Measurements from ENCODE around the gene SOST.
A peak's percentile ranks its signal among the peaks of the same experiment; 100 is the strongest.

The SOST gene

GRCh38 chr17:43728081-43728480, 30.5 kb downstream of the SOST start:
- Histone ChIP-seq H3K9me3 (ENCODE audit: control insufficient read depth in 5 of 5, low read length in 5 of 5) (no peaks in the 10 kb centered on the region), H3K27ac (ENCODE audit: low read depth, low read length) (no peak overlapping the region)

GRCh38 chr17:43723697-43724359, 34.8 kb downstream of the SOST start:
- Histone ChIP-seq H3K36me3 (ENCODE audit: control insufficient read depth in 5 of 5, insufficient read depth in 5 of 5, low read length in 5 of 5) (no peaks in the 10 kb centered on the region), H3K27me3 (ENCODE audit: control insufficient read depth in 5 of 5, insufficient read depth in 4 of 5, low read length in 5 of 5) (no peaks in the 10 kb centered on the region), H3K4me3 (ENCODE audit: low read depth in 1 of 5, low read length in 5 of 5) (no peak overlapping the region), H3K9ac (ENCODE audit: low read length in 5 of 5) (no peak overlapping the region), H3K27ac (ENCODE audit: low read depth, low read length) (no peak overlapping the region), H3K9me3 (ENCODE audit: control insufficient read depth in 5 of 5, low read length in 5 of 5) (no peaks in the 10 kb centered on the region), H3K4me1 (ENCODE audit: control insufficient read depth in 5 of 5, insufficient read depth in 5 of 5, low read length in 5 of 5) (peaks cover 0 to 16% (median 7%) of the 10 kb centered on the region in 5 donors)

More at GRCh38 chr17:43728081-43728480, 30.5 kb downstream of the SOST start:
- Histone ChIP-seq H3K4me3 (ENCODE audit: low read depth in 1 of 5, low read length in 5 of 5) (no peak overlapping the region), H3K36me3 (ENCODE audit: control insufficient read depth in 5 of 5, insufficient read depth in 5 of 5, low read length in 5 of 5) (no peaks in the 10 kb centered on the region), H3K27me3 (ENCODE audit: control insufficient read depth in 5 of 5, insufficient read depth in 4 of 5, low read length in 5 of 5) (no peaks in the 10 kb centered on the region), H3K4me1 (ENCODE audit: control insufficient read depth in 5 of 5, insufficient read depth in 5 of 5, low read length in 5 of 5) (peaks cover 0 to 3% (median 0%) of the 10 kb centered on the region in 5 donors), H3K9ac (ENCODE audit: low read length in 5 of 5) (no peak overlapping the region)

GRCh38 chr17:43722870-43723665, 35.5 kb downstream of the SOST start:
- Histone ChIP-seq H3K27ac (ENCODE audit: low read depth, low read length) (no peak overlapping the region), H3K9ac (ENCODE audit: low read length in 5 of 5) (no peak overlapping the region), H3K27me3 (ENCODE audit: control insufficient read depth in 5 of 5, insufficient read depth in 4 of 5, low read length in 5 of 5) (no peaks in the 10 kb centered on the region)

GRCh38 chr17:43722269-43722619, 36.3 kb downstream of the SOST start:
- Histone ChIP-seq H3K4me3 (ENCODE audit: low read depth in 1 of 5, low read length in 5 of 5) (no peak overlapping the region), H3K36me3 (ENCODE audit: control insufficient read depth in 5 of 5, insufficient read depth in 5 of 5, low read length in 5 of 5) (no peaks in the 10 kb centered on the region), H3K27me3 (ENCODE audit: control insufficient read depth in 5 of 5, insufficient read depth in 4 of 5, low read length in 5 of 5) (no peaks in the 10 kb centered on the region), H3K4me1 (ENCODE audit: control insufficient read depth in 5 of 5, insufficient read depth in 5 of 5, low read length in 5 of 5) (peaks cover 0 to 16% (median 7%) of the 10 kb centered on the region in 5 donors), H3K9me3 (ENCODE audit: control insufficient read depth in 5 of 5, low read length in 5 of 5) (no peaks in the 10 kb centered on the region), H3K9ac (ENCODE audit: low read length in 5 of 5) (no peak overlapping the region), H3K27ac (ENCODE audit: low read depth, low read length) (peak overlapping the region; percentile 30)

More at GRCh38 chr17:43722870-43723665, 35.5 kb downstream of the SOST start:
- Histone ChIP-seq H3K4me3 (ENCODE audit: low read depth in 1 of 5, low read length in 5 of 5) (no peak overlapping the region), H3K36me3 (ENCODE audit: control insufficient read depth in 5 of 5, insufficient read depth in 5 of 5, low read length in 5 of 5) (no peaks in the 10 kb centered on the region), H3K9me3 (ENCODE audit: control insufficient read depth in 5 of 5, low read length in 5 of 5) (no peaks in the 10 kb centered on the region), H3K4me1 (ENCODE audit: control insufficient read depth in 5 of 5, insufficient read depth in 5 of 5, low read length in 5 of 5) (peaks cover 0 to 16% (median 7%) of the 10 kb centered on the region in 5 donors)

- Histone ChIP-seq H3K4me3 (ENCODE audit: low read depth in 1 of 5, low read length in 5 of 5) (no peak overlapping the region), H3K9ac (ENCODE audit: low read length in 5 of 5) (peak overlapping the region in 1 of 5 donors; percentile 27), H3K4me1 (ENCODE audit: control insufficient read depth in 5 of 5, insufficient read depth in 5 of 5, low read length in 5 of 5) (peaks cover 0 to 16% (median 7%) of the 10 kb centered on the region in 5 donors), H3K27ac (ENCODE audit: low read depth, low read length) (peak overlapping the region; percentile 30), H3K27me3 (ENCODE audit: control insufficient read depth in 5 of 5, insufficient read depth in 4 of 5, low read length in 5 of 5) (no peaks in the 10 kb centered on the region), H3K36me3 (ENCODE audit: control insufficient read depth in 5 of 5, insufficient read depth in 5 of 5, low read length in 5 of 5) (no peaks in the 10 kb centered on the region), H3K9me3 (ENCODE audit: control insufficient read depth in 5 of 5, low read length in 5 of 5) (no peaks in the 10 kb centered on the region)
These were observed 36.9 kb downstream of the SOST start for GRCh38 chr17:43721537-43722268.

GRCh38 chr17:43720311-43721060, 38.1 kb downstream of the SOST start:
- Histone ChIP-seq H3K27me3 (ENCODE audit: control insufficient read depth in 5 of 5, insufficient read depth in 4 of 5, low read length in 5 of 5) (no peaks in the 10 kb centered on the region), H3K9ac (ENCODE audit: low read length in 5 of 5) (peak overlapping the region; percentile 77 to 95 (median 83)), H3K4me3 (ENCODE audit: low read depth in 1 of 5, low read length in 5 of 5) (peak overlapping the region; percentile 55 to 88 (median 81)), H3K9me3 (ENCODE audit: control insufficient read depth in 5 of 5, low read length in 5 of 5) (no peaks in the 10 kb centered on the region), H3K4me1 (ENCODE audit: control insufficient read depth in 5 of 5, insufficient read depth in 5 of 5, low read length in 5 of 5) (peaks cover 0 to 16% (median 7%) of the 10 kb centered on the region in 5 donors), H3K27ac (ENCODE audit: low read depth, low read length) (peak overlapping the region; percentile 91), H3K36me3 (ENCODE audit: control insufficient read depth in 5 of 5, insufficient read depth in 5 of 5, low read length in 5 of 5) (no peaks in the 10 kb centered on the region)

GRCh38 chr17:43719578-43719977, 39.0 kb downstream of the SOST start:
- H3K4me3 ChIP-seq (ENCODE audit: low read depth in 1 of 5, low read length in 5 of 5) = no peak overlapping the region
- H3K9ac ChIP-seq (ENCODE audit: low read length in 5 of 5) = no peak overlapping the region
- peaks cover 0 to 18% (median 8%) of the 10 kb centered on the region in 5 donors for H3K4me1 ChIP-seq (ENCODE audit: control insufficient read depth in 5 of 5, insufficient read depth in 5 of 5, low read length in 5 of 5)
- no peaks in the 10 kb centered on the region for H3K9me3 ChIP-seq (ENCODE audit: control insufficient read depth in 5 of 5, low read length in 5 of 5)
- H3K36me3 ChIP-seq (ENCODE audit: control insufficient read depth in 5 of 5, insufficient read depth in 5 of 5, low read length in 5 of 5) = no peaks in the 10 kb centered on the region
- H3K27ac ChIP-seq (ENCODE audit: low read depth, low read length) = peak overlapping the region; percentile 91
- H3K27me3 ChIP-seq (ENCODE audit: control insufficient read depth in 5 of 5, insufficient read depth in 4 of 5, low read length in 5 of 5) = no peaks in the 10 kb centered on the region

GRCh38 chr17:43718544-43718943, 40.0 kb downstream of the SOST start:
- no peak overlapping the region for H3K4me3 ChIP-seq (ENCODE audit: low read depth in 1 of 5, low read length in 5 of 5)
- H3K27me3 ChIP-seq (ENCODE audit: control insufficient read depth in 5 of 5, insufficient read depth in 4 of 5, low read length in 5 of 5) = no peaks in the 10 kb centered on the region
- no peak overlapping the region for H3K9ac ChIP-seq (ENCODE audit: low read length in 5 of 5)
- H3K36me3 ChIP-seq (ENCODE audit: control insufficient read depth in 5 of 5, insufficient read depth in 5 of 5, low read length in 5 of 5) = no peaks in the 10 kb centered on the region
- H3K27ac ChIP-seq (ENCODE audit: low read depth, low read length) = no peak overlapping the region
- H3K9me3 ChIP-seq (ENCODE audit: control insufficient read depth in 5 of 5, low read length in 5 of 5) = no peaks in the 10 kb centered on the region
- H3K4me1 ChIP-seq (ENCODE audit: control insufficient read depth in 5 of 5, insufficient read depth in 5 of 5, low read length in 5 of 5) = peaks cover 0 to 26% (median 15%) of the 10 kb centered on the region in 5 donors

- Histone ChIP-seq H3K27me3 (ENCODE audit: control insufficient read depth in 5 of 5, insufficient read depth in 4 of 5, low read length in 5 of 5) (no peaks in the 10 kb centered on the region), H3K9ac (ENCODE audit: low read length in 5 of 5) (no peak overlapping the region), H3K9me3 (ENCODE audit: control insufficient read depth in 5 of 5, low read length in 5 of 5) (no peaks in the 10 kb centered on the region)
These were observed 40.7 kb downstream of the SOST start for GRCh38 chr17:43717913-43718312.

More at GRCh38 chr17:43717913-43718312, 40.7 kb downstream of the SOST start:
- Histone ChIP-seq H3K27ac (ENCODE audit: low read depth, low read length) (no peak overlapping the region), H3K4me3 (ENCODE audit: low read depth in 1 of 5, low read length in 5 of 5) (no peak overlapping the region), H3K36me3 (ENCODE audit: control insufficient read depth in 5 of 5, insufficient read depth in 5 of 5, low read length in 5 of 5) (no peaks in the 10 kb centered on the region), H3K4me1 (ENCODE audit: control insufficient read depth in 5 of 5, insufficient read depth in 5 of 5, low read length in 5 of 5) (peaks cover 0 to 32% (median 22%) of the 10 kb centered on the region in 5 donors)
